Activated CD8-positive, alpha-beta memory T cell treated with anti-CD3 and anti-CD28 coated beads for 1 hour (primary cell): ENCODE data around the gene RBM14.
"Not testable (repeated sequence)": the region's sequence is repeated elsewhere in the genome, so short reads cannot be mapped to it uniquely, and the experiment has no call there.

Experiments used
- DNase-seq, 2 donors: peaks; one replicate each; pipeline ENCODE4 v3.0.0-alpha.2; 2020; ENCODE audit warnings: low read depth in 1 of 2; ENCODE audit errors: extremely low read depth in 1 of 2

RBM14 gene

DNA sequence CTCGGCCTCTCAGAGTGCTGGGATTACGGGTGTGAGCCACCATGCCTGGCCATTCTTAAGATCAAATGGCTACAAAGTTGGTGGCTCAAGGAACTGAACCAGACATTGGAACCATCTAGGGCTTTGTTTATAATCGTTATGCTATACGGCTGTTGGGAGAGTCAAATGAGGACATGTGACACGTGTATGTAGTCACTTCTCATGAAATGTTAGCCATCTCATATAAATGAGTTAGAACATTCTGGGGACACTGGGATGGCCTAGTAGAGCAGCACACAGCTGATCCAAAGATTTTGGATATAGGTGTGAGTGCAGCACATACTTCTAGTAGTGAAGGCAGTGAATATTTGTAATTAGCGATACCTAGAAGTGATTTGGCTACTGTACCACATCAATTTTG is 15.5 kb downstream of the RBM14 start:
- DNase-seq, result no peak

- DNase-seq, result no peak
Measured at GRCh38 chr11:66632952-66633351, 16.5 kb downstream of the RBM14 start.

- DNase-seq, result no peak
Measured at GRCh38 chr11:66636411-66636810, 20.0 kb downstream of the RBM14 start.

GRCh38 chr11:66637557-66638176 is 21.2 kb downstream of the RBM14 start:
- no peak for DNase-seq

DNA sequence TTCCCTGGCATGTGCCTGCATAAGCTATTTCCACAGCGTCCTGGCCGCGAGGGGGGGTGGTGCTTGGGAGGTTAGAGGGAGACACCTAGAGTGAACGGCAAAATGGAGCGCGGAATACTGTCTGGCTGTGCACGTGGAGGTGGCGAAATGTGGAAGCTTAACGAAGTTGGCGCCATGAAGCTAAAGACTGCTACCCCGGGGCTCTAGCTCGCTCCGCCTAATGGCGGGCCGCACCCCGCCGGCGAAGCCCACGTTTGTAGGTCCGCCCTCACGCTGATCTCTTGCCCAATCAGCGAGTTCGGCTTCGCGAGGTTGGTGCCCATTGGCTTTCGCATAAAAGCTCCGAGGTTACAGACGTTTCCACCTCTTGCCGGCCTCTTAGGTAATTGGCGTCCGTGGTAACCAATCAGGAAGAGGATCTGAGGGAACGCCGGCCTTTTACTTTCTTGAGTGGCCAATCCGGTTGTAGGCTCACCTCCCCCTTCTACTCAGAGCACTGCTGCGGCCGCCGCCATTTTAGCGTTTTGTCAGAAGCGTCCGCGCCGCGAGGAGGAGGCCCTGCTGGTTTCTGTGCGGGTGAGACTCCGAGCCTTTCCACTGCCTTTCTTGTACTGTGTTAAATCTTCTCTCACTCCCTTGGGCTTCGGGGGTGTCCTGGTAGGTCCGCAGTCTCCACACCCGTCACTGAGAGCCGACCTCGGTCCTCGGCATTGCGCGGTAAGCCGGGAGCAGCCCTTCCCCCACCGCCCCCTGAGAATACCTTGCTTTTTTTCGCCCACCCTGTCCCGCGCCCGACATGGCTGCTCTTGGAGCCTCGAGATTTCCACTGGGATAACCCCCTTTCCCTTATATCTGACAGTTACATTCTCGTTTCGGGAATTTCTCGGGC is 22.0 kb downstream of the RBM14 start, which contains the start of gene RBM4:
Gene RBM4, plus strand, starts transcription at position 527 of the 889 bp plus-strand sequence. CDS start 1,009 bp downstream, outside the sequence.
- peak; percentile 80 to 95 for DNase-seq

GRCh38 chr11:66639066-66639813 is 22.8 kb downstream of the RBM14 start:
- peak in 1 of 2 donors; percentile 15 for DNase-seq

GRCh38 chr11:66639814-66640340 is 23.4 kb downstream of the RBM14 start:
- not testable (repeated sequence) for DNase-seq

DNA sequence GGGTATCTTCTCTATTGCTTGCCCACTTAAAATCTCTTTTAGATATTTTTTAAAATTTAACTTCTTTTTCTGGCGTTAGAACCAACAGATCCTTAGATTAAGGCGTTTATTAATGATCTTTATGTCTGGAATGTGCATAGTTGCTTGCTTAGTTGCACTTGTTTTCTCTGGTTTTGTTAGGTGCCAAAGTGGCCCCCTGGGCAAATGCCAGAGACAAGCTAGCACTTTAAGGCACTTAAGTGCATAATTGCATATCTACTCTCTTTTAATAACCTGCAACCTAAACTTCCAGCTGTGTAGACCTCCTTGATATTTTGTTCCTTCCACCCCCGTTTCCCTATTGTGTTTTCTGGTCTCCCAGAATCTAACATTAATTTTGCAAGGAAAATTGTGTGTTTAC is 25.4 kb downstream of the RBM14 start:
- no peak for DNase-seq

- no peak for DNase-seq
Measured at GRCh38 chr11:66643745-66644437, 27.5 kb downstream of the RBM14 start.

DNA sequence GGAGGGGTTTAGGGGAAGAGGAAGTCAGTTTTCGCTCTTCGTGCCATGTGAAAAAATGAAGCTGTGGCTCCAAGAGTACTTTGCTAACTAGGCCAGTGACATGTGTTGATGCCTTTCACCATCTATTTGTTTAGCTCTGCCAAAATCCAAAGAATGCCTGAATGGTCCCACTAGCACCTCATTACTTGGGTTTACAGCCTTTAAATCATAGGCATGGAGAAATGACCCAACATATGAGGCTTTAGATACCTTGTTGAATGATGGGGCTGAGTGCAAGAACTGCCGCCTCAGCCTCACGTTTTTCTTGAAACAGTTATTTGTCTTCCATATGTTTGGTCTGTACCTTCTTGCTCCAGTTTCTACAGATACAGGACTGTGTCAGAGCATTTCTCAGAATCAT is 30.4 kb downstream of the RBM14 start:
- no peak for DNase-seq

GRCh38 chr11:66649903-66650302 is 33.5 kb downstream of the RBM14 start:
- DNase-seq, result no peak

GRCh38 chr11:66651016-66651415 is 34.6 kb downstream of the RBM14 start:
- DNase-seq, result no peak

DNA sequence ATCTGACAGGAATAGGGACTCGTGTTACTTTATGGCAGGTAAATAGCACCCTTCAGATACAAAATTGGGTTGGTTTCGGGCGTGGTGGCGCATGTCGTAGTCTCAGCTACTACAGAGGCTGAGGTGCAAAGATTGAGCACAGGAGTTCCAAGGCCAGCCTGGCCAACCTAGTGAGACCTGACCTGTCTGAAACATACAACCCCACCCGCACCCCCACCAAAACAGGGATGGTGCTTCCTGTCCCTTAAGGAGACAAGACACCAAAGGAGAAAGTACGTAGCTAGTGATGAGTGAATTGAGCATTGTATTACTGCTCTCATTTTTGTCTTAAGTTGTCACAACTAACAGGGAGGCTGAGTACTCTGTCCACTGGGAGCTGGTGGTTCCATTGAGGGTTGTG is 36.2 kb downstream of the RBM14 start:
- no peak for DNase-seq

GRCh38 chr11:66653123-66653522 is 36.7 kb downstream of the RBM14 start:
- DNase-seq, result no peak

DNA sequence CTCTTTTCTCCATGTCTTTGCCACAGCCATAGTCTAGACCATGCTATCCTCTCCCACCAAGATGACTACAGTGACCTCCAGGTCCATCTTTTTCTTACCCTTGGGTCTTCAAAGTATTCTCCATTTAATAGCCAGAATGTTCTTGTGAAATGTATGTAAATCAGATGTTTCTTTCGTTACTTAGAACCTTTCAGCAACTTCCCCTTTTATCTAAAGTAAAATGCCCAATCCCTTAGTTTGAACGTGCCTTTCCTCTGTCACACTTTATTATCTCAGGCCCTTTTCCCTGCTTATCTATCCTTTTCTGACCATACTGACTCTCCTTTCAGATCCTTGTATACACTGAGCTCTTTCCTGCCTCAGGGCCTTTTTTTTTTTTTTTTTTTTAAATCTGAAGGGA is 43.3 kb downstream of the RBM14 start:
- no peak for DNase-seq

- DNase-seq, result no peak
Measured at GRCh38 chr11:66663741-66664296, 47.4 kb downstream of the RBM14 start.

DNA sequence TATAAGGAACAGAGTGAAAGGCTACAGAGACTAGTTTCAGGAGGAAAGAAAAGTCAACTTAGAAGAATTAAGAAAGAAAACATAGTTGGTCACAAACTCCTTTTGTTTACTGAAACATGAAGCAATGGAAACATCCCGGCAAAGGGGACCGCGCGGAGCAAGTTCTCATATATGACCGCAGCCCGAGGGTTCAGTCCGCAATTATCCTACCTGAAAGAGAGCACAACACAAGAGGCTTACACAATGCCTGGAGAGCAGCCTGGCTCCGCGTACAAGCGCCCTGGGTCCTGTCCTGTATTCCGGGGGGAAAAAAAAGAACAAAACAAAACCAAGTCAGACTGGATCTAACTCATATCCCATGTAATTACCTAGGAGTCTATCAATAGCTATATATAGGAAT is 48.9 kb downstream of the RBM14 start:
- DNase-seq, result no peak

GRCh38 chr11:66670816-66671215 is 54.4 kb downstream of the RBM14 start:
- no peak for DNase-seq

DNA sequence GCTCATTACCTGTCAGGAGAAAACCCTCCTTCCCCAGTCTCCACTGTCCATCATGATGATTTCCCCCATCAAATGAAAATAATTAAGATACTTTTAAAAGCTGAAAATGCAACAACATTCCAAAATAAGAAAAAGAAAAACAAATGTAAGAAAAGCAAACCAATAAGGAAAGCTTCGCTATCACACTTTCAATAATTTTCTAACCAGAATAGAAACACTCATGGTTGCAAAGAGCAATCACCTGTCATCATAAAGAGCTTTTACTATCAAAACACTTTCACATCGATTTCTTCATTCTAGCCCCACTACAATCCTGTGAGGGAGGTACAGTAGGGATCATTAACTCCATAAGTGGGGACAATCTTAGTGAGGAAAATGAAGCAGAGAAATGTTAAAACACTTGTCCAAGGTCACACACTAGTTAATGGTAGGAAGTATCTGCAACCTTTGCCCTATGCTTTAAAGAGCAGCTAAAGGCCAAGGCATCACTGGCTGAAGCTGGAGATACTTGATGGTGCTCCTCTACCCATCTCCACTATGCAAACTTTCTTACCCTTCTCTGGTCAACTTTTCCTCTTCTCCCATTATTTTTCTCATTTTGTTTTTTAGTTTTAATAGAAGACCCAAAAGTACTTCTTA is 58.7 kb downstream of the RBM14 start:
- DNase-seq, result no peak
